ENCODE measurements around the gene PGM2L1. TPM values are rescaled to one million over a fixed set of nuclear protein-coding genes. Genes with fewer than 3 reads are reported as not detected.

Gene PGM2L1
- total RNA-seq, 3 donors from 2014 or later (not counting 1 experiment from before 2014, with no cell fraction given): 4.4 to 8.0 (median 6.6) TPM

DNA sequence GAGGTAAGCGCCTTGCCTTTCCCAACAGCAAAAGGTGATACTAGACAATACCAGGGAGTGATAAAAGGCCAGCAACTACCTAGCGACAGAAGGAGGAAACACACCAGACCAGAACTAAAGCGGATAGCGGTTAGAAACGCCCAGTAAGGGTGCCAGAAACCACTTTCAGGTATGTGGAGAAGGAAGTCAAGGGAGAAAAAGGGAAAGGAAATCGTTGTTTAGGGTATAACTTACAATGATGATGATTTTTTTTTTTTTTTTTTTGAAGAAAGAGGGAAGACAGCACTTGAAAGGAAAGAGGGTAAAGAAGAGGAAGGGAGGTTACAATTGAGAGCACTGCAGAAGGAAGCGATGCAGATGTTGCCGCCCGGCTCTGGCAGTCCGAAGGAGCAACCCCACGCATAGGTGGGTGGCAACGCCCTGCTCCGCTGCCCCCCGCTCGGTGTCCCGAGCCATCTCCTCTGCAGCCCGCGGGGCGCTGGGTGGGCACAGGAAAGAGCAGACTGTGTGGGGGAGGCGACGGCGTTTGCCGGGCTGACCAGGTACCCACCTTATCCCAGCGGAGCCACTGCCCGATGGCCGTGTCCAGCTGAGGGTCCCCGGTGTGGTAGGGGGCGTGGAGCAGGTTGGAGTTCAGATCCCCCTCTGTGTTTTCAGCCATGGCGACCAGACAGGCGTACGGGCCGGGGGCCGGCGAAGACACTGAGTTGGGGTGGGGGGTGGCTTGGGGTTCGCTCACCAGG, 561 bp downstream of the PGM2L1 start:
- H3K9me3 ChIP-seq (ENCODE audit: control insufficient read depth, insufficient read depth, low read length): no peaks in the 10 kb centered on the region
- H3K4me1 Mint-ChIP-seq: peaks cover 14 to 18% of the 10 kb centered on the region in 2 donors
- H3K27me3 Mint-ChIP-seq (ENCODE audit: low read depth in 2 of 2): no peaks in the 10 kb centered on the region
- H3K4me3 Mint-ChIP-seq: peak overlapping the region; percentile 88
- WGBS (ENCODE audit: insufficient coverage): under 1% methylated on average over 35 of the region's 35 CpGs
- H3K27me3 ChIP-seq (ENCODE audit: control insufficient read depth, insufficient read depth, low read length): no peaks in the 10 kb centered on the region
- intact Hi-C loops (cut with micrococcal nuclease): loop anchor here (1.0 kb wide), 1 partner anchor 96 kb away; the partner anchor contains the start of gene LIPT2
- ATAC-seq (peak in 1 of 3 donors; percentile 4), DNase-seq (peak; percentile 25 to 76)
- no peaks in the 10 kb centered on the region for H3K9me3 Mint-ChIP-seq
- H3K27ac Mint-ChIP-seq: peak overlapping the region; percentile 96 to 97
- TF ChIP-seq, protein P1, sequence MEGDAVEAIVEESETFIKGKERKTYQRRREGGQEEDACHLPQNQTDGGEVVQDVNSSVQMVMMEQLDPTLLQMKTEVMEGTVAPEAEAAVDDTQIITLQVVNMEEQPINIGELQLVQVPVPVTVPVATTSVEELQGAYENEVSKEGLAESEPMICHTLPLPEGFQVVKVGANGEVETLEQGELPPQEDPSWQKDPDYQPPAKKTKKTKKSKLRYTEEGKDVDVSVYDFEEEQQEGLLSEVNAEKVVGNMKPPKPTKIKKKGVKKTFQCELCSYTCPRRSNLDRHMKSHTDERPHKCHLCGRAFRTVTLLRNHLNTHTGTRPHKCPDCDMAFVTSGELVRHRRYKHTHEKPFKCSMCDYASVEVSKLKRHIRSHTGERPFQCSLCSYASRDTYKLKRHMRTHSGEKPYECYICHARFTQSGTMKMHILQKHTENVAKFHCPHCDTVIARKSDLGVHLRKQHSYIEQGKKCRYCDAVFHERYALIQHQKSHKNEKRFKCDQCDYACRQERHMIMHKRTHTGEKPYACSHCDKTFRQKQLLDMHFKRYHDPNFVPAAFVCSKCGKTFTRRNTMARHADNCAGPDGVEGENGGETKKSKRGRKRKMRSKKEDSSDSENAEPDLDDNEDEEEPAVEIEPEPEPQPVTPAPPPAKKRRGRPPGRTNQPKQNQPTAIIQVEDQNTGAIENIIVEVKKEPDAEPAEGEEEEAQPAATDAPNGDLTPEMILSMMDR (IDR thresholded peaks at IDR 0.05): no peak
- peaks cover 8% of the 10 kb centered on the region for H3K4me1 ChIP-seq (ENCODE audit: control insufficient read depth, insufficient read depth, low read length)
- H3K36me3 ChIP-seq (ENCODE audit: control insufficient read depth, insufficient read depth, low read length): no peaks in the 10 kb centered on the region
- H3K4me3 ChIP-seq (ENCODE audit: low read length): peak overlapping the region; percentile 95
- no peaks in the 10 kb centered on the region for H3K36me3 Mint-ChIP-seq
- H3K27ac ChIP-seq (ENCODE audit: low read length): peak overlapping the region; percentile 44

DNA sequence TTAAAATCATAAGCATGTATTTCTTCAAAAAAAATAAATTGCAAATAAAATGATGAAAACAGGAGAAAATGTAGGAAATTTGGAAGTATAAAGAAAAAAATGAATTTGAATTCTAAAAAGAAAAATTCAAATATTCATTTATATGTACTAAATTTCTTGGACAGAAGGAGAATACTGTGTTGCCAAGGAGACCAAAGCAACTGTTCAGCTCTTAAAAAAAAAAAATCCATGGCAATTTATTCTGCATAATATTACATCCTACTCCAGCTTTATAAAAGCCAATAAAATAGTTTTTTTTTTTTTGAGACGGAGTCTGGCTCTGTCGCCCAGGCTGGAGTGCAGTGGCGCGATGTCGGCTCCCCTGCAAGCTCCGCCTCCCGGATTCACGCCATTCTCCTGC, 6.0 kb downstream of the PGM2L1 start:
- no peaks in the 10 kb centered on the region for H3K36me3 Mint-ChIP-seq
- no peaks in the 10 kb centered on the region for H3K9me3 ChIP-seq (ENCODE audit: control insufficient read depth, insufficient read depth, low read length)
- H3K4me3 Mint-ChIP-seq: no peak overlapping the region
- H3K4me3 ChIP-seq (ENCODE audit: low read length): no peak overlapping the region
- no peaks in the 10 kb centered on the region for H3K27me3 ChIP-seq (ENCODE audit: control insufficient read depth, insufficient read depth, low read length)
- no peak for DNase-seq
- no peaks in the 10 kb centered on the region for H3K36me3 ChIP-seq (ENCODE audit: control insufficient read depth, insufficient read depth, low read length)
- H3K9me3 Mint-ChIP-seq: no peaks in the 10 kb centered on the region
- no peaks in the 10 kb centered on the region for H3K27me3 Mint-ChIP-seq (ENCODE audit: low read depth in 2 of 2)
- TF ChIP-seq, protein P1 (IDR thresholded peaks at IDR 0.05): no peak
- no peak for ATAC-seq
- H3K4me1 Mint-ChIP-seq: peaks cover 1 to 2% of the 10 kb centered on the region in 2 donors
- intact Hi-C loops (cut with micrococcal nuclease): no loop called here
- no peak overlapping the region for H3K27ac ChIP-seq (ENCODE audit: low read length)
- no peak overlapping the region for H3K27ac Mint-ChIP-seq
- 97% methylated on average over 8 of the region's 8 CpGs for WGBS (ENCODE audit: insufficient coverage)
- H3K4me1 ChIP-seq (ENCODE audit: control insufficient read depth, insufficient read depth, low read length): no peaks in the 10 kb centered on the region

DNA sequence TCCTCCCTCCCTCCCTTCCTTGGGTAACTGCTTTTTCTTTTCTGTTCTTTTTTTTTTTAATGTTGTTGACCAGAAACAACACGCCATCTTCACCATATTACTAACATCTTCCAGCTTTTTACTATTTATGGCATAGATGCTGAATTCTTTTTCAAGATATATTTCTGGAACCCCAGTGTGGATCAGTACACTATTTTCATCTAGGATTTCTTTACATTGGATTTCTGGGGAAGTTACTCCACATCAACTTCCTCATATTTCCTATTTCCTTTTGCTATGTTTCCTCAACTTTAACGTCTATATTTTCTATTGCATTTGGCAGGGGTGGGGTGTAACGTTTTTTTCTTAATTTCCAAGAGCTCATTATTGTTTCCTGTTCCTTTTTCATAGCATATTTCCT, 7.0 kb downstream of the PGM2L1 start:
- no peaks in the 10 kb centered on the region for H3K27me3 ChIP-seq (ENCODE audit: control insufficient read depth, insufficient read depth, low read length)
- Mint-ChIP-seq H3K4me3 (no peak overlapping the region), H3K36me3 (no peaks in the 10 kb centered on the region), H3K4me1 (no peaks in the 10 kb centered on the region), H3K9me3 (no peaks in the 10 kb centered on the region), H3K27me3 (ENCODE audit: low read depth in 2 of 2) (no peaks in the 10 kb centered on the region), H3K27ac (no peak overlapping the region)
- TF ChIP-seq, protein P1 (IDR thresholded peaks at IDR 0.05): no peak
- no peaks in the 10 kb centered on the region for H3K4me1 ChIP-seq (ENCODE audit: control insufficient read depth, insufficient read depth, low read length)
- H3K9me3 ChIP-seq (ENCODE audit: control insufficient read depth, insufficient read depth, low read length): no peaks in the 10 kb centered on the region
- no peak overlapping the region for H3K27ac ChIP-seq (ENCODE audit: low read length)
- ATAC-seq: no peak
- DNase-seq: no peak
- no CpG with 5 or more reads among the region's 3 CpGs for WGBS (ENCODE audit: insufficient coverage)
- intact Hi-C loops (cut with micrococcal nuclease): no loop called here
- no peaks in the 10 kb centered on the region for H3K36me3 ChIP-seq (ENCODE audit: control insufficient read depth, insufficient read depth, low read length)
- H3K4me3 ChIP-seq (ENCODE audit: low read length): no peak overlapping the region

DNA sequence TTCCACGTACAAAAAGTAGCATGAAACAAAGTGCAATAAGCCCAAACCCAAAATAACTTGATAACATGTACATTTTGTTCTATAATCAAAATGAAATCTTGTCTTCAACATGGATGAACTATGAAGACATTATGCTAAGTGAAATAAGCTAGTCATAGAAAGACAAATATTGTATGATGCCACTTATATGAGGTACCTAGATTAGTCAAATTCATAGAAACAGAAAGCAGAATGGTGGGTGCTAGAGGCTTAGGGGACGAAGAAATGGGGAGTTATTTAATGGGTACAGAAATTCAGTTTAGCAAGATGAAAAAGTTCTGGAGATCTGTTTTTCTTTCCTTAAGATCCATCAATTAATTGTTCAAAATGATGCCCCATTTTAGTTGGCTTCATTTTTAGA, 7.5 kb downstream of the PGM2L1 start:
- Mint-ChIP-seq H3K9me3 (no peaks in the 10 kb centered on the region), H3K27ac (no peak overlapping the region), H3K4me1 (no peaks in the 10 kb centered on the region), H3K4me3 (no peak overlapping the region), H3K36me3 (no peaks in the 10 kb centered on the region), H3K27me3 (ENCODE audit: low read depth in 2 of 2) (no peaks in the 10 kb centered on the region)
- TF ChIP-seq, protein P1 (IDR thresholded peaks at IDR 0.05): no peak
- ATAC-seq (no peak), DNase-seq (no peak)
- H3K4me3 ChIP-seq (ENCODE audit: low read length): no peak overlapping the region
- no peak overlapping the region for H3K27ac ChIP-seq (ENCODE audit: low read length)
- no peaks in the 10 kb centered on the region for H3K27me3 ChIP-seq (ENCODE audit: control insufficient read depth, insufficient read depth, low read length)
- no peaks in the 10 kb centered on the region for H3K9me3 ChIP-seq (ENCODE audit: control insufficient read depth, insufficient read depth, low read length)
- H3K4me1 ChIP-seq (ENCODE audit: control insufficient read depth, insufficient read depth, low read length): no peaks in the 10 kb centered on the region
- H3K36me3 ChIP-seq (ENCODE audit: control insufficient read depth, insufficient read depth, low read length): no peaks in the 10 kb centered on the region
- intact Hi-C loops (cut with micrococcal nuclease): no loop called here
- WGBS (ENCODE audit: insufficient coverage): 79% methylated on average over 2 of the region's 2 CpGs

Measured in natural killer cell (primary cell).